Keratinocyte (primary cell): ENCODE results near the gene GLS. TPM values are rescaled to one million over a fixed set of nuclear protein-coding genes. Genes with fewer than 3 reads are reported as not detected.

Experiments
- DNase-seq: peaks from one replicate; pipeline ENCODE4 v3.0.0-alpha.2; 2011; ENCODE audit warnings: low read depth, missing footprints, low spot score
- FAIRE-seq: peaks from 2 replicates; lab custom pipeline; 2011; peaks lifted over from hg19 to GRCh38; lab: Jason Lieb, UNC
- H2AFZ ChIP-seq: 2 replicates; pipeline ENCODE4 v1.6.0; 2012; ENCODE audit warnings: low read length, control low read depth, inconsistent platforms; ENCODE audit not compliant: control insufficient read depth
- H3K27ac ChIP-seq: 2 replicates; pipeline ENCODE4 v1.5.1; 2011; ENCODE audit warnings: low read length; ENCODE audit not compliant: control insufficient read depth, insufficient read depth
- H3K27me3 ChIP-seq: 3 replicates; pipeline ENCODE4 v1.6.0; 2011; ENCODE audit warnings: low read length; ENCODE audit not compliant: control insufficient read depth, insufficient read depth; ENCODE audit errors: extremely low read depth
- H3K36me3 ChIP-seq, 2 experiments: 2 replicates in 1 of 2; 3 replicates in 1 of 2; pipeline ENCODE4 v1.5.1; 2011; ENCODE audit warnings: low read length in 2 of 2, mild to moderate bottlenecking in 1 of 2; ENCODE audit not compliant: control insufficient read depth in 2 of 2, insufficient read depth in 2 of 2; ENCODE audit errors: extremely low read depth in 1 of 2
- H3K4me1 ChIP-seq: 3 replicates; pipeline ENCODE4 v1.5.1; 2011; ENCODE audit warnings: low read length; ENCODE audit not compliant: control insufficient read depth, insufficient read depth; ENCODE audit errors: extremely low read depth
- H3K4me2 ChIP-seq: 3 replicates; pipeline ENCODE4 v1.6.0; 2011; ENCODE audit warnings: low read depth, low read length; ENCODE audit not compliant: control insufficient read depth, insufficient read depth; ENCODE audit errors: extremely low read depth
- H3K4me3 ChIP-seq, 3 experiments: fragments of 200-600 bp in 1 of 3; sonication (generic) in 1 of 3; 2 replicates in 2 of 3; 3 replicates in 1 of 3; pipeline ENCODE4 v1.5.1; 2011 to 2016; ENCODE audit warnings: low read length in 3 of 3, mild to moderate bottlenecking in 3 of 3, control low read depth in 2 of 3, inconsistent platforms in 1 of 3, low read depth in 1 of 3, mixed read lengths in 1 of 3, mixed run types in 1 of 3, moderate library complexity in 1 of 3; ENCODE audit not compliant: control insufficient read depth in 2 of 3, insufficient read depth in 2 of 3; ENCODE audit errors: extremely low read depth in 1 of 3
- H3K79me2 ChIP-seq: 2 replicates; pipeline ENCODE4 v1.6.0; 2012; ENCODE audit warnings: low read length; ENCODE audit not compliant: control insufficient read depth, insufficient read depth
- H3K9ac ChIP-seq: 3 replicates; pipeline ENCODE4 v1.6.0; 2011; ENCODE audit warnings: low read length; ENCODE audit not compliant: control insufficient read depth, insufficient read depth; ENCODE audit errors: extremely low read depth
- H3K9me1 ChIP-seq: 3 replicates; pipeline ENCODE4 v1.6.0; 2011; ENCODE audit warnings: low read length; ENCODE audit not compliant: control insufficient read depth, insufficient read depth; ENCODE audit errors: extremely low read depth
- H3K9me3 ChIP-seq: 2 replicates; pipeline ENCODE4 v1.5.1; 2012; ENCODE audit warnings: low read depth, low read length; ENCODE audit not compliant: control insufficient read depth
- H4K20me1 ChIP-seq: 3 replicates; pipeline ENCODE4 v1.6.0; 2011; ENCODE audit warnings: low read length; ENCODE audit not compliant: control insufficient read depth, insufficient read depth; ENCODE audit errors: extremely low read depth
- CTCF ChIP-seq, 3 experiments: IDR thresholded peaks in 1 of 3; conservative IDR thresholded peaks in 1 of 3; optimal IDR thresholded peaks in 1 of 3; 2 replicates in 2 of 3; 3 replicates in 1 of 3; pipeline versions ENCODE3 to v1.5.1; 2011; ENCODE audit warnings: low read length in 3 of 3, mild to moderate bottlenecking in 3 of 3, moderate library complexity in 2 of 3, control low read depth in 1 of 3, inconsistent platforms in 1 of 3; ENCODE audit not compliant: insufficient read depth in 2 of 3; ENCODE audit errors: extremely low read depth in 1 of 3
- EZH2 ChIP-seq: IDR thresholded peaks from one replicate; pipeline ENCODE4 v1.6.1; 2012; ENCODE audit warnings: inconsistent platforms, mild to moderate bottlenecking, low read length, moderate library complexity
- dilution Hi-C: fragments of 300-500 bp; cut with MboI; formaldehyde crosslinking; loops from one replicate; pipeline ENCODE4 v1.7.0; 2020; ENCODE audit warnings: low sequenced_read_pairs; ENCODE audit not compliant: extremely low pct_ligation_motif_present
- polyA plus RNA-seq, 5 experiments: library from polyadenylated mRNA; depleted of rRNA in 3 of 5; stranded (reverse) in 3 of 5; stranded (forward) in 1 of 5; unstranded in 1 of 5; fragments of >200 nt; gene quantifications; 1 replicate in 1 of 5; 2 replicates in 3 of 5; 3 replicates in 1 of 5; pipeline versions ENCODE4 v1.2.1 to v1.2.3, GENCODE V29; 2011 to 2012; ENCODE audit warnings: missing spikeins in 2 of 5, low read depth in 1 of 5, low replicate concordance in 1 of 5

GLS gene
- polyA plus RNA-seq, 1 donor (not counting 4 experiments of a cell fraction or from before 2014, with no cell fraction given): 130 TPM

- no peaks in the 10 kb centered on the region for H3K4me1 ChIP-seq
These were observed 15.9 kb downstream of the GLS start for GRCh38 chr2:190896477-190896876.

GRCh38 chr2:190903693-190904450 is 23.3 kb downstream of the GLS start:
- no peak overlapping the region for H3K4me3 ChIP-seq
- H3K9ac ChIP-seq: no peak overlapping the region
- H3K36me3 ChIP-seq: peaks cover 5 to 22% of the 10 kb centered on the region in 2 experiments
- no peaks in the 10 kb centered on the region for H4K20me1 ChIP-seq
- TF ChIP-seq EZH2 (no peak), CTCF (optimal IDR thresholded peaks at IDR 0.05 in 1 of 3, IDR thresholded peaks at IDR 0.05 in 1 of 3, conservative IDR thresholded peaks at IDR 0.05 in 1 of 3; ENCODE audit: extremely low read depth in 1 of 3, insufficient read depth in 2 of 3, low read length in 3 of 3) (no peak)
- no peak overlapping the region for H2AFZ ChIP-seq
- H3K27me3 ChIP-seq: no peaks in the 10 kb centered on the region
- no peaks in the 10 kb centered on the region for H3K4me1 ChIP-seq
- no peaks in the 10 kb centered on the region for H3K9me3 ChIP-seq
- dilution Hi-C loops: no loop called here
- no peaks in the 10 kb centered on the region for H3K9me1 ChIP-seq
- no peak for DNase-seq
- H3K79me2 ChIP-seq: peaks cover 9% of the 10 kb centered on the region
- no peak overlapping the region for H3K27ac ChIP-seq
- FAIRE-seq: no peak
- no peak overlapping the region for H3K4me2 ChIP-seq

More at GRCh38 chr2:190896477-190896876, 15.9 kb downstream of the GLS start:
- TF ChIP-seq CTCF (optimal IDR thresholded peaks at IDR 0.05 in 1 of 3, IDR thresholded peaks at IDR 0.05 in 1 of 3, conservative IDR thresholded peaks at IDR 0.05 in 1 of 3; ENCODE audit: extremely low read depth in 1 of 3, insufficient read depth in 2 of 3, low read length in 3 of 3) (no peak), EZH2 (no peak)
- Histone ChIP-seq H3K4me3 (no peak overlapping the region), H3K4me2 (no peak overlapping the region), H3K36me3 (peaks cover 6 to 8% of the 10 kb centered on the region in 2 experiments), H3K27ac (no peak overlapping the region), H3K9me1 (no peaks in the 10 kb centered on the region), H3K9ac (no peak overlapping the region), H3K79me2 (peaks cover 53% of the 10 kb centered on the region), H4K20me1 (no peaks in the 10 kb centered on the region), H3K27me3 (no peaks in the 10 kb centered on the region), H2AFZ (no peak overlapping the region), H3K9me3 (no peaks in the 10 kb centered on the region)
- dilution Hi-C loops: no loop called here
- FAIRE-seq (no peak), DNase-seq (no peak)
